ENCODE measurements around the gene RTL10.

RTL10 gene

GRCh38 chr22:19892925-19893324 lies 38.3 kb upstream of the RTL10 start:
- no peak for TF ChIP-seq Cebpa-rat (IDR thresholded peaks at IDR 0.05)
- peaks cover 0 to 30% (median 11%) of the 10 kb centered on the region in 11 experiments; a peak in 9 of 22 replicates for H3K36me3 ChIP-seq
- H3K4me3 ChIP-seq = no peak overlapping the region
- H3K9ac ChIP-seq = peak overlapping the region in 9 of 11 experiments; percentile 52 to 86 (median 74); a peak in 16 of 22 replicates
- peaks cover 38 to 99% (median 97%) of the 10 kb centered on the region in 10 experiments for H3K4me1 ChIP-seq
- H3K27ac ChIP-seq = peak overlapping the region in 8 of 11 experiments; percentile 79 to 97 (median 92); a peak in 16 of 22 replicates
- peak overlapping the region; percentile 82 to 99 (median 93); a peak in 21 of 22 replicates for H3K4me2 ChIP-seq
- peaks cover 0 to 8% (median 0%) of the 10 kb centered on the region in 11 experiments; a peak in 1 of 22 replicates for H4K20me1 ChIP-seq
- H3K9me3 ChIP-seq (replicated peaks in 1 of 11) = no peaks in the 10 kb centered on the region
- no peaks in the 10 kb centered on the region for H3K27me3 ChIP-seq

- Histone ChIP-seq H3K27me3 (no peaks in the 10 kb centered on the region), H3K4me3 (peak overlapping the region in 7 of 10 experiments; percentile 19 to 45 (median 30); a peak in 10 of 20 replicates), H3K9ac (peak overlapping the region in 10 of 11 experiments; percentile 32 to 86 (median 74); a peak in 17 of 22 replicates), H4K20me1 (peaks cover 0 to 7% (median 0%) of the 10 kb centered on the region in 11 experiments; a peak in 1 of 22 replicates), H3K4me1 (peaks cover 44 to 99% (median 97%) of the 10 kb centered on the region in 10 experiments), H3K36me3 (peaks cover 0 to 26% (median 11%) of the 10 kb centered on the region in 11 experiments; a peak in 9 of 22 replicates), H3K4me2 (peak overlapping the region; percentile 82 to 99 (median 93)), H3K27ac (peak overlapping the region in 10 of 11 experiments; percentile 13 to 97 (median 90); a peak in 19 of 22 replicates), H3K9me3 (replicated peaks in 1 of 11) (no peaks in the 10 kb centered on the region)
- TF ChIP-seq Cebpa-rat (IDR thresholded peaks at IDR 0.05) = no peak
These were observed 37.7 kb upstream of the RTL10 start for GRCh38 chr22:19892257-19892879.

DNA sequence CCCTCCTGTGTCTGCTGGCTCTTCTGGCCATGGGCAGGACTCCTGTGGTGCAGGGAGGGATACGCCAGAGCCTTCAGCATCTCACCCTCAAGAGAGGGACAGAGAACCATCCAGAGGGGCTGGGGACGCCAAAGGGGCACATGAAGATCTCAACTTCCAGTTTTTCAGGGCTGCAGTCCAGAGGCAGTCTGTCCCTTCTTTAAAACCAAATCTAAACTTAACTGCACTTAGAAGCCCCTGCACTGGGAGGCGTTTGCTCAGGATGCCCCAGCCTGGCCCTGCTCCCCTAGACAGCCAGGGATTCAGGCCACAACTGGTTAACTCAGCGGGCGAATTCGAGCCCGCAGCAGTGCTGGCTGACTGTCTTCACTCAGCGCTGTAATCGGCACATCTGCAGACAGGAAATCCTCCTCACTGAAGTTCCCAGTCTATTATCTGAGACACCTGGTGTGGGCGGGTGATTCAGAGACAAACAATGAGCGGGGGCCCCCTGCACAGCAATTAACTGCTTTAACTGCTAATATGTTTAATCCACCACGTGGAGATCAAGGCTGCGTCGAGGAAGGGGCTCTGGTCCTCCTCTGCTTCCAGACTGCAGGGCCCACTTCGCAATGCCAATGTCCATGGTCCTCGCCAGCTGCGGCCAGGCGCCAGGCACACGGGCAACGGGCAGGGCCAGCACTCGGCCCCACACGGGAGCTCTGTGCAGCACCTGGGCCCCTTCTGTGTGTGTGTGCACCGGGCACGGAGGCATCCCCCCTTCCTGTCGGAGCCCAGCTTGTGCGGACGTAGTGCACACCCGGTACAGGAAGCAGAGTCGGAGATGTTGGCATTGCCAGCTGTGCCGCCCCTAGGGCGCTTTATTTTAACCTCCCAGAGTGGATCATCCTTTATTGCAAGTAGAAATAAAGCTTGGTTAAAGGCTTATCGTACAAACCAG lies 36.9 kb upstream of the RTL10 start:
- Histone ChIP-seq H3K4me3 (peak overlapping the region in 7 of 10 experiments; percentile 19 to 45 (median 30); a peak in 11 of 20 replicates), H3K27me3 (no peaks in the 10 kb centered on the region), H3K9ac (peak overlapping the region in 10 of 11 experiments; percentile 32 to 86 (median 74); a peak in 19 of 22 replicates), H3K27ac (peak overlapping the region in 10 of 11 experiments; percentile 47 to 97 (median 90); a peak in 19 of 22 replicates), H3K4me2 (peak overlapping the region; percentile 82 to 99 (median 93)), H4K20me1 (peaks cover 0 to 4% (median 0%) of the 10 kb centered on the region in 11 experiments; a peak in 1 of 22 replicates), H3K9me3 (replicated peaks in 1 of 11) (no peaks in the 10 kb centered on the region), H3K4me1 (peaks cover 52 to 99% (median 97%) of the 10 kb centered on the region in 10 experiments), H3K36me3 (peaks cover 0 to 26% (median 11%) of the 10 kb centered on the region in 11 experiments; a peak in 9 of 22 replicates)
- no peak for TF ChIP-seq Cebpa-rat (IDR thresholded peaks at IDR 0.05)

- Histone ChIP-seq H3K9ac (peak overlapping the region in 10 of 11 experiments; percentile 32 to 86 (median 74); a peak in 18 of 22 replicates), H3K9me3 (replicated peaks in 1 of 11) (no peaks in the 10 kb centered on the region), H3K4me1 (peaks cover 60 to 99% (median 97%) of the 10 kb centered on the region in 10 experiments), H3K4me3 (peak overlapping the region in 4 of 10 experiments; percentile 19 to 31 (median 28); a peak in 3 of 20 replicates), H3K36me3 (peaks cover 0 to 26% (median 11%) of the 10 kb centered on the region in 11 experiments; a peak in 9 of 22 replicates), H3K27ac (peak overlapping the region in 10 of 11 experiments; percentile 47 to 97 (median 90); a peak in 19 of 22 replicates), H3K4me2 (peak overlapping the region; percentile 82 to 99 (median 93)), H3K27me3 (no peaks in the 10 kb centered on the region), H4K20me1 (no peaks in the 10 kb centered on the region)
- TF ChIP-seq Cebpa-rat (IDR thresholded peaks at IDR 0.05) = no peak
These were observed 36.0 kb upstream of the RTL10 start for GRCh38 chr22:19890502-19891316.

GRCh38 chr22:19889951-19890350 lies 35.3 kb upstream of the RTL10 start:
- peaks cover 0 to 19% (median 6%) of the 10 kb centered on the region in 11 experiments; a peak in 8 of 22 replicates for H3K36me3 ChIP-seq
- H3K4me1 ChIP-seq = peaks cover 68 to 99% (median 98%) of the 10 kb centered on the region in 10 experiments
- peak overlapping the region in 8 of 11 experiments; percentile 79 to 97 (median 92); a peak in 14 of 22 replicates for H3K27ac ChIP-seq

DNA sequence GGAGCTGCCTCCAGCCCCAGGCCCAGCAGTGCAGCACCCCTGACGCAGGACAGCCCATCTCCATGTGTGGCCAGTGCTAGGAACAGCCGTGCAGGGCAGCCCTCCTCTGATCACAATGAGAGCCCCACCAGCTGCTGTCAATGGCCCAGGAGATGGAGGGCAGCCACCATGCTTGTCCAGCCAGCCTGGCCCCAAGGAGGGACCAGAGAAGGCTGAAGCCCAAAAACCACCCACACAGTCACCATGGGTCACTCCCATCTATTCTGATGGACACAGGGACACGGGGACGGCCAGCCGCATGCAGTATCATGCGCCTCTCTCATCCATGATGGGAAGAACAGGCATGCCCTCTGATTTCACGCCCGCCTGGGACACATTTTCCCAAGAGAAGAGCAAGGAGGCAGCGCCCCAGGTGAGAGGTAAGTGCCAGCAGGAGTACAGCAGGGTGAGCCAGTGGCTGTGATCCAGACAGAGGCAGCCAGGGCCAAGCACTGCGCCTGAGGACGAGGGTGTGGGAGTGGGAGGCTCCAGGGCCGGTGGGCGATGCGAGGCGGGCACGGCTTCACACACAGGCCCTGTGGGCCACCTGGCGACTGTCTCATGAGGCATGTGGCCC lies 33.6 kb upstream of the RTL10 start:
- Histone ChIP-seq H3K4me3 (no peak overlapping the region), H3K27ac (peak overlapping the region in 10 of 11 experiments; percentile 81 to 97 (median 90); a peak in 18 of 22 replicates)

More at GRCh38 chr22:19889951-19890350, 35.3 kb upstream of the RTL10 start:
- Histone ChIP-seq H4K20me1 (no peaks in the 10 kb centered on the region), H3K27me3 (no peaks in the 10 kb centered on the region), H3K9me3 (replicated peaks in 1 of 11) (no peaks in the 10 kb centered on the region), H3K9ac (peak overlapping the region in 5 of 11 experiments; percentile 67 to 86 (median 84); a peak in 6 of 22 replicates), H3K4me3 (no peak overlapping the region), H3K4me2 (peak overlapping the region in 10 of 11 experiments; percentile 82 to 99 (median 94); a peak in 20 of 22 replicates)
- no peak for TF ChIP-seq Cebpa-rat (IDR thresholded peaks at IDR 0.05)

More for the DNA sequence above, 33.6 kb upstream of the RTL10 start:
- peak overlapping the region in 6 of 11 experiments; percentile 3 to 84 (median 76); a peak in 9 of 22 replicates for H3K9ac ChIP-seq
- peaks cover 0 to 4% (median 0%) of the 10 kb centered on the region in 11 experiments; a peak in 3 of 22 replicates for H3K36me3 ChIP-seq
- H4K20me1 ChIP-seq = no peaks in the 10 kb centered on the region
- no peaks in the 10 kb centered on the region for H3K27me3 ChIP-seq
- peaks cover 77 to 98% (median 94%) of the 10 kb centered on the region in 10 experiments for H3K4me1 ChIP-seq
- no peak for TF ChIP-seq Cebpa-rat (IDR thresholded peaks at IDR 0.05)
- H3K4me2 ChIP-seq = peak overlapping the region; percentile 83 to 99 (median 93)
- H3K9me3 ChIP-seq (replicated peaks in 1 of 11) = no peaks in the 10 kb centered on the region

All from BLaER1 treated with 17β-estradiol and CSF1 and Interleukin-3, amounts not matched to agents 10 nM and 100 nM (cell line).